Right lobe of liver (tissue), 4 donors: ENCODE measurements around the gene ALPK1.

Experiments
- POLR2A ChIP-seq: fragments of 450-650 bp; IDR thresholded peaks from one replicate; pipeline ENCODE4 v1.6.1; 2017; ENCODE audit warnings: antibody characterized with exemption, mild to moderate bottlenecking
- TF ChIP-seq, protein P1 (sequence below), 4 donors: fragments of 200-600 bp in 3 of 4; fragments of 450-650 bp in 1 of 4; IDR thresholded peaks; one replicate each; pipeline versions ENCODE4 v1.5.1 to v1.8.0; 2016 to 2022; ENCODE audit warnings: antibody characterized with exemption in 4 of 4, mild to moderate bottlenecking in 2 of 4
- donor health status: DM: no; HTN: no; CAD: no.
- donor health status: DM: no; HTN: no; CAD: no.
- donor health status: DM: no; HTN: yes; CAD: no.

DNA sequence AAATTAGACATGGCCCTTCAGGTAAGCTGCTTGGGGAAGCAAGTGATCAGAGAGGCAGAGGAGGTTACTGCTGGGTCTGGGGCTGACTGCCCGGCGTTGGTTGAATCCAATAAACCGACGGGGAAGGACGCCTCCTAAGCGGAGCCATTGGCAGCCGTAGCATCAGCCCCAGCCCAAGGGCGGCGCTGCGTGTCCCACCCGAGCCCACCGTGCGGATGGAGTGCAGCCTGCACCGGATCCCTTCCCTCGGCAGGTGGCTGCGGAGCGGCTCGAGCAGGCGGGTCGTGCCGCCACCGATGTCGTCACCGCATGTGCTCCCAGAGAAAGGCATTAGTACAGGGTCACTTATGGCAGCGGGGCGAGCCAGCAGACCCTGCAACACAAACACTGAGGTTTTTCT lies 82.1 kb downstream of the ALPK1 start:
- TF ChIP-seq, protein P1, sequence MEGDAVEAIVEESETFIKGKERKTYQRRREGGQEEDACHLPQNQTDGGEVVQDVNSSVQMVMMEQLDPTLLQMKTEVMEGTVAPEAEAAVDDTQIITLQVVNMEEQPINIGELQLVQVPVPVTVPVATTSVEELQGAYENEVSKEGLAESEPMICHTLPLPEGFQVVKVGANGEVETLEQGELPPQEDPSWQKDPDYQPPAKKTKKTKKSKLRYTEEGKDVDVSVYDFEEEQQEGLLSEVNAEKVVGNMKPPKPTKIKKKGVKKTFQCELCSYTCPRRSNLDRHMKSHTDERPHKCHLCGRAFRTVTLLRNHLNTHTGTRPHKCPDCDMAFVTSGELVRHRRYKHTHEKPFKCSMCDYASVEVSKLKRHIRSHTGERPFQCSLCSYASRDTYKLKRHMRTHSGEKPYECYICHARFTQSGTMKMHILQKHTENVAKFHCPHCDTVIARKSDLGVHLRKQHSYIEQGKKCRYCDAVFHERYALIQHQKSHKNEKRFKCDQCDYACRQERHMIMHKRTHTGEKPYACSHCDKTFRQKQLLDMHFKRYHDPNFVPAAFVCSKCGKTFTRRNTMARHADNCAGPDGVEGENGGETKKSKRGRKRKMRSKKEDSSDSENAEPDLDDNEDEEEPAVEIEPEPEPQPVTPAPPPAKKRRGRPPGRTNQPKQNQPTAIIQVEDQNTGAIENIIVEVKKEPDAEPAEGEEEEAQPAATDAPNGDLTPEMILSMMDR (IDR thresholded peaks at IDR 0.05) = no peak
- TF ChIP-seq POLR2A = no peak
